Measurements from ENCODE around the gene EPS8L1.

GRCh38 chr19:55084416-55084815 lies 8.7 kb downstream of the EPS8L1 start:
- no peak for TF ChIP-seq POLR2A (IDR thresholded peaks at IDR 0.05; ENCODE audit: low read length)
- no peak for TF ChIP-seq GATA1 (IDR thresholded peaks at IDR 0.05; ENCODE audit: low read depth, low read length)
